GM23248 (cell line): Measurements from ENCODE around the gene GPSM1.

Source experiments
- EZH2 ChIP-seq: fragments of 200-600 bp; sonication (generic); IDR thresholded peaks from 2 replicates; pipeline ENCODE4 v1.6.1; 2018; ENCODE audit warnings: antibody characterized with exemption, mild to moderate bottlenecking; ENCODE audit not compliant: insufficient read depth, poor library complexity, severe bottlenecking
- EZH2phosphoT487 ChIP-seq: fragments of 200-600 bp; sonication (generic); IDR thresholded peaks from 2 replicates; pipeline ENCODE4 v1.6.1; 2018; ENCODE audit warnings: antibody characterized with exemption, moderate library complexity, mild to moderate bottlenecking, low read depth; ENCODE audit not compliant: insufficient read depth

DNA sequence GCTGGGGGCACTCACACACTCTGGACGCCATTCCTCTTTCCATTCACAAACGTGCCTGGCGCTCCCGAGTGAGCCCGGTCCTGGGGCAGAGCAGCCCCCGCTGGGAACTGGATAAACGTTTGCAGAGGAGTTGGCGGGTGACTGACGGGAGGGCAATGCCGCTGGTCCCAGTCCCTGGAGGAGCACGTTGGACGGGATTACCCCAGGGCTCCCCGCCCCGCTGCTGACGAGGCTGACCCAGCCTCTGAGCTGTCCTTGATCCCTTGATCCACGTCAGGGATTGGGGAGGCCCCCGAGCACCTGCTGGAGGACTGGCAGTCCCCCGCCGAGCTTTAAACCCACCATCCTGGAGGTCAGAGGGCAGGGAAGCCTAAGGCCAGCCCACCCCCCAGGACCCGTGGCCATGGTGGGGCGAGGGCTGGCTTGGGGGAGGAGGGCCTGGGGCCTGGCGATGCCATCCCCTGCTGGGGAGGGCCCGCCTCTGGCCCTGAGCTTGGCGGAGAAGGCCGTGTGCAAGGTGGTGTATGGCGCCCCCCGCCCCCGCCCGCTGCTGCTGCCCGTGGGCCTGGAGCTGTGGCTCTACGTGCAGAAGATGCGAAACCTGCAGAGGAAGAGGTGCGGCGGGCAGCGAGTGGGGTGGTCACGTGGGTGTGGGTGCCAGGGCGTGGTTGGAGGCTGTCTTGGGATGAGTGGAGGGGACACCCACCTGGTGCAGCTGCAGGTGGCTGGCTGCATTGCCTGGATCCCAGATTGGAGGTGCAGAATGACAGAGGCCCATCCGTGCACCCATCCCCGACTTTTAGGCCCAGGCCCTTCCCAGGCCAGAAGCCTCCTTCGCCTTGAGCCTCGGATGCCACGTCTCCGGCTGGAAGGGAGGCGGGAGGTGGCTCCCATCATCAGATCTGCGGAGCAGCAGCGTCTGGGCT, 4.5 kb downstream of the GPSM1 start:
- TF ChIP-seq EZH2phosphoT487 (no peak), EZH2 (no peak)
